CD8-positive, alpha-beta memory T cell (primary cell): ENCODE data around the gene NANP. TPM values are rescaled to one million over a fixed set of nuclear protein-coding genes. Genes with fewer than 3 reads are reported as not detected.
A peak's percentile ranks its signal among the peaks of the same experiment; 100 is the strongest.

ENCODE experiments used
- CTCF ChIA-PET: fragments of 350-600 bp; sonication (Branson Sonifier 250); formaldehyde crosslinking; loops from one replicate; lab custom pipeline; 2021; ENCODE audit warnings: antibody characterized with exemption; lab: Charles Lee
- POLR2A ChIA-PET: fragments of 350-600 bp; sonication (Branson Sonifier 250); formaldehyde crosslinking; loops from one replicate; lab custom pipeline; 2021; ENCODE audit warnings: antibody characterized with exemption; lab: Charles Lee
- DNase-seq, 5 donors: peaks; one replicate each; pipeline versions ENCODE4 v3.0.0 to v3.0.0-alpha.2; 2020 to 2022; ENCODE audit warnings: mixed read lengths in 1 of 5
- H3K27ac ChIP-seq: one replicate; pipeline ENCODE4 v1.7.0; 2013; ENCODE audit warnings: low read depth, mild to moderate bottlenecking, low read length, moderate library complexity
- H3K27me3 ChIP-seq: 2 replicates; pipeline ENCODE4 v1.7.0; 2013; ENCODE audit warnings: low read length, mild to moderate bottlenecking; ENCODE audit not compliant: insufficient read depth, poor library complexity, severe bottlenecking
- H3K36me3 ChIP-seq: 2 replicates; pipeline ENCODE4 v1.7.0; 2013; ENCODE audit warnings: mild to moderate bottlenecking, low read length, moderate library complexity; ENCODE audit not compliant: insufficient read depth
- H3K4me1 ChIP-seq: 2 replicates; pipeline ENCODE4 v1.7.0; 2013; ENCODE audit warnings: mild to moderate bottlenecking, low read length, moderate library complexity; ENCODE audit not compliant: insufficient read depth
- H3K4me3 ChIP-seq: 2 replicates; pipeline ENCODE4 v1.7.0; 2013; ENCODE audit warnings: mild to moderate bottlenecking, low read length
- H3K9me3 ChIP-seq: 2 replicates; pipeline ENCODE4 v1.7.0; 2013; ENCODE audit warnings: mild to moderate bottlenecking, low read length
- H3K27ac Mint-ChIP-seq, 8 donors: one replicate each; pipeline ENCODE4 v1.8.0; 2020 to 2021; ENCODE audit warnings: mixed read lengths in 8 of 8, mild to moderate bottlenecking in 6 of 8, inconsistent platforms in 3 of 8, moderate library complexity in 3 of 8
- H3K27me3 Mint-ChIP-seq, 2 donors: one replicate each; pipeline ENCODE4 v1.8.0; 2020 to 2021; ENCODE audit warnings: mixed read lengths in 2 of 2, mild to moderate bottlenecking in 1 of 2, moderate library complexity in 1 of 2
- H3K36me3 Mint-ChIP-seq, 3 donors: one replicate each; pipeline ENCODE4 v1.8.0; 2020 to 2021; ENCODE audit warnings: mixed read lengths in 3 of 3, inconsistent platforms in 1 of 3, mild to moderate bottlenecking in 1 of 3
- H3K4me1 Mint-ChIP-seq, 3 donors: one replicate each; pipeline ENCODE4 v1.8.0; 2020 to 2021; ENCODE audit warnings: mixed read lengths in 3 of 3, inconsistent platforms in 1 of 3, mild to moderate bottlenecking in 1 of 3
- H3K4me3 Mint-ChIP-seq, 7 donors: one replicate each; pipeline ENCODE4 v1.8.0; 2020 to 2021; ENCODE audit warnings: mixed read lengths in 7 of 7, mild to moderate bottlenecking in 6 of 7, moderate library complexity in 4 of 7, inconsistent platforms in 2 of 7
- H3K9me3 Mint-ChIP-seq, 5 donors: one replicate each; pipeline ENCODE4 v1.8.0; 2020 to 2022; ENCODE audit warnings: mixed read lengths in 5 of 5, mild to moderate bottlenecking in 3 of 5, moderate library complexity in 2 of 5, inconsistent platforms in 1 of 5
- polyA plus RNA-seq: library from polyadenylated mRNA; unstranded; fragments of 300-500 nt; fragmentation: Illumina TruSeq; gene quantifications from one replicate; pipeline ENCODE4 v1.2.3, GENCODE V29; 2021
- total RNA-seq, 2 experiments: library from RNA; stranded (reverse); gene quantifications; one replicate each; pipeline ENCODE4 v1.2.3, GENCODE V29; 2021

NANP gene
- total and polyA plus RNA-seq, 3 experiments from 2014 or later = 0.87 to 6.2 (median 5.4) TPM

DNA sequence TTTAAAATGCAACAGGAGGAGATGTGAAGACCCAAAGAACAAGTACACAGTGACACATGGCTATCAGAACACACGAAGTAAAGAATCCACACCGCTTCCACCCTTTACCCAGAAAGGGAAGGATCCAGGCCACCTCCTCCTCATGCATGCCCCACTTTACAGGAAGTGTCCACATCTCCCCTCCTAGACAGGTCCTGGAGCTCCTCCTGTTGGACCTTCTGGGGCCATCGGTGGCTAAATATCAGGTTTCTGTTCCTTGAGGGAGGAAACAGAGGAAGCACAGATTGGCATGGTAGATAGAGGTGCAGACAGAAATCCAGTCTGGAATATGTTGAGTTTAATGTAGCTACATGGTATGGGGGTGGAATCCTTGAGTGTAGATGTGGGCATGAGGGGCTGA, 49.4 kb downstream of the NANP start:
- Histone ChIP-seq H3K9me3 (no peaks in the 10 kb centered on the region), H3K27me3 (no peaks in the 10 kb centered on the region), H3K4me3 (no peak overlapping the region), H3K36me3 (no peaks in the 10 kb centered on the region), H3K27ac (no peak overlapping the region), H3K4me1 (no peaks in the 10 kb centered on the region)
- H3K27me3 Mint-ChIP-seq = peaks cover 4 to 5% of the 10 kb centered on the region in 2 donors
- peaks cover 0 to 3% (median 2%) of the 10 kb centered on the region in 3 donors for H3K36me3 Mint-ChIP-seq
- no peaks in the 10 kb centered on the region for H3K9me3 Mint-ChIP-seq
- no peaks in the 10 kb centered on the region for H3K4me1 Mint-ChIP-seq
- CTCF ChIA-PET = no interaction called here
- POLR2A ChIA-PET = no interaction called here
- no peak overlapping the region for H3K4me3 Mint-ChIP-seq
- H3K27ac Mint-ChIP-seq = peak overlapping the region in 1 of 8 donors; percentile 65
- DNase-seq = no peak

DNA sequence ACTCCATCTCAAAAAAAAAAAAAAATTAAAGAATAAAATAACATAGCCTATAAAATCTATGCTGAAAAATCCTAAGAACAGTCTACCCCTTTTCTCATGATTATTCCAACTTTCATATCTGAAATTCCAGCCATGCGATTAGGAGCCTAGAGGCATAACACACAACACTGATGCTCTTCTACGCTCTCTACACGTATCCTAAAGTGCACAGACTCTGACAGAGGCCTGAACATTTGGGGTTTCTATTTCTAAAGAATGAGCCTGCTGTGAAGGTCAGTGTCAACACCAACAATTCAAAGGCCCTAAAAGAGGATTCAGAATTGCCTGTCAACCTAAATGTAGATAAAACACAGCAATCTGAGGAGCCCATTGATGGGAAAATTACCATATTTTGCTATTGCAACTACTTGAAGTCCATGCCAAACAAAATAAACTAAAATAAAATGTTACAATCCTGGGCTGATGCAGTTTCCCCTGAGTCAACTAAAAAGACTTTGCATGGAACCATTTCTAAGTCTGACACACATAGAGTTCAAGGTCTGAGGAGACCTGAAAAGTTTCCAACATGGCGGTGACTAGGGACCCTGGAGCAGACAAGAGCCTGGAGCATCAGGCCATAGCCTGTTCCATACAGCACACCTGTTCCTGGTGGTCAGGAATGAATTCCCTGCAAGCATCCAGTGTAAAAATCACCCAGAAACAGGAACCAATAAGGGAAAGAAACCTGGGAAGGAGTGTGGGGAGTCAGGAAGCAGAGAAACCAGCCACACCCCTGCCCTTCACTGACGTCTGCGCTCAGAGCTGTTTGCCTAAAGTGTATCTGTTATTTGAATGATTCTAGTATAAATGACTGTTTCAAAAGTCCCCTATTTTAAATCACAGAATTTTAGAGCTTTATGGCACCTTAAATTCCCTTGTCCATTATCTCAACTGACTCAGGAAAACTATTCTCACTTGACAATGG, 50.2 kb downstream of the NANP start:
- Mint-ChIP-seq H3K27me3 (peaks cover 4 to 5% of the 10 kb centered on the region in 2 donors), H3K36me3 (peaks cover 0 to 3% (median 2%) of the 10 kb centered on the region in 3 donors), H3K4me1 (no peaks in the 10 kb centered on the region), H3K27ac (peak overlapping the region in 1 of 8 donors; percentile 65), H3K4me3 (no peak overlapping the region), H3K9me3 (no peaks in the 10 kb centered on the region)
- Histone ChIP-seq H3K27ac (no peak overlapping the region), H3K9me3 (no peaks in the 10 kb centered on the region), H3K36me3 (no peaks in the 10 kb centered on the region), H3K27me3 (no peaks in the 10 kb centered on the region), H3K4me3 (no peak overlapping the region), H3K4me1 (no peaks in the 10 kb centered on the region)
- no peak for DNase-seq
- ChIA-PET POLR2A (no interaction called here), CTCF (no interaction called here)

DNA sequence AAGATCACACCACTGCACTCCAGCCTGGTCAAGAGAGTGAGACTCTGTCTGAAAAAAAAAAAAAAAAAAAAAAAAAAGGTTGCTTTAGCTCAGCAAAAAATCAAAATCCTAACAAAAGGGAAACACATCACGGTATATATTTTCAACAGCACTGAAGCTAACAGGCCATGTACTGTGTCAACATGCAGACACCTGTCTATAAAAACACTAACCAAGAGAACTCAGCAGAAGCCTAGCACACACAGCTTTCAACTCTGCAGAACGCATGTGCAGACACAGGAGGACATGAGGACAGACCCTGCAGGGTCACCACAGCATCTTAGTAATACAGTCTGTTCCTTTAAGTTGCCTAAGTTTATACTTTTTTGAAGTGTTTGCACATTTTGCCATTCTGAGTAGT, 52.0 kb downstream of the NANP start:
- H3K4me3 ChIP-seq = no peak overlapping the region
- no peaks in the 10 kb centered on the region for H3K27me3 ChIP-seq
- no peaks in the 10 kb centered on the region for H3K9me3 Mint-ChIP-seq
- H3K9me3 ChIP-seq = no peaks in the 10 kb centered on the region
- no peaks in the 10 kb centered on the region for H3K4me1 ChIP-seq
- peaks cover 0 to 3% (median 2%) of the 10 kb centered on the region in 3 donors for H3K36me3 Mint-ChIP-seq
- H3K36me3 ChIP-seq = no peaks in the 10 kb centered on the region
- no peak overlapping the region for H3K4me3 Mint-ChIP-seq
- no peak overlapping the region for H3K27ac ChIP-seq
- ChIA-PET CTCF (no interaction called here), POLR2A (no interaction called here)
- H3K27ac Mint-ChIP-seq = no peak overlapping the region
- H3K4me1 Mint-ChIP-seq = no peaks in the 10 kb centered on the region
- DNase-seq = no peak
- H3K27me3 Mint-ChIP-seq = peaks cover 0 to 5% of the 10 kb centered on the region in 2 donors

DNA sequence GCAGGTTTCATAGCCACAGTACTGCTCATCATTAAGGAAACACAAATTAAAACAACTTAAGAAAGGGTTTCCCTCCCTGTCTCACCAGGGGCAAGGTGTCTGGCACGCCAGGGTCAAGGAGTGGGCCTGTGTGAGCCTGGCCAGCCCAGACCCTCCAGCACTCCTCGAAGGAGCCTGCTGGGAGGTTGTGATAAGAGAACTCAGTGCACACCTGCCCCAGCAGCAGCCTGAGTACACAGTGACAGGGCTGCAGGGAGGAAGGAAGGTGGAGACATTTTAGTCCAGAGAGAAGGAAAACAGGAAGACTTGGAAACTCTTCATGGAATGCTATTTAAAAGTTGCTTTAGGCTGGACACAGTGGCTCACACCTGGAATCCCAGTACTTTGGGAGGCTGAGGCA, 52.6 kb downstream of the NANP start:
- ChIA-PET POLR2A (no interaction called here), CTCF (no interaction called here)
- Mint-ChIP-seq H3K36me3 (peaks cover 0 to 3% (median 2%) of the 10 kb centered on the region in 3 donors), H3K4me3 (no peak overlapping the region), H3K27ac (peak overlapping the region in 1 of 8 donors; percentile 79), H3K27me3 (peaks cover 0 to 5% of the 10 kb centered on the region in 2 donors), H3K9me3 (no peaks in the 10 kb centered on the region), H3K4me1 (no peaks in the 10 kb centered on the region)
- H3K9me3 ChIP-seq = no peaks in the 10 kb centered on the region
- H3K4me1 ChIP-seq = no peaks in the 10 kb centered on the region
- no peaks in the 10 kb centered on the region for H3K27me3 ChIP-seq
- H3K4me3 ChIP-seq = no peak overlapping the region
- no peak overlapping the region for H3K27ac ChIP-seq
- no peak for DNase-seq
- H3K36me3 ChIP-seq = no peaks in the 10 kb centered on the region

DNA sequence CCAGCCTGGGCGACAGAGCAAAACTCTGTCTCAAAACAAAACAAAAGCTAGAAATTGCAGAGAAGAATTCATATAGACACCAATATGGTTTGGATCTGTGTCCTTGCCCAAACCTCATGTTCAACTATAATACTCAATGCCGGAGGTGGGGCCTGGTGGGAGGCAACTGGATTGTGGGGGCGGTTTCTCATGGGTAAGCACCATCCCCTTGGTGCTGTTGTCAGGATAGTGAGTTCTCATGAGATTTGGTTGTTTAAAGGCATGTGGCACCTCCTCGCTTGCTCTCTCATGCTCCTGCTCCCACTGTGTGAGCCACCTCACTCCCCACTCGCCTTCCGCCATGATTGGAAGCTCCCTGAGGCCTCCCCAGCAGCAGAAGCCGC, 53.7 kb downstream of the NANP start:
- Histone ChIP-seq H3K9me3 (no peaks in the 10 kb centered on the region), H3K27me3 (no peaks in the 10 kb centered on the region), H3K36me3 (no peaks in the 10 kb centered on the region), H3K4me3 (no peak overlapping the region), H3K4me1 (no peaks in the 10 kb centered on the region), H3K27ac (no peak overlapping the region)
- peak overlapping the region in 1 of 8 donors; percentile 20 for H3K27ac Mint-ChIP-seq
- no peaks in the 10 kb centered on the region for H3K4me1 Mint-ChIP-seq
- peaks cover 0 to 2% (median 0%) of the 10 kb centered on the region in 3 donors for H3K36me3 Mint-ChIP-seq
- no peak overlapping the region for H3K4me3 Mint-ChIP-seq
- H3K9me3 Mint-ChIP-seq = no peaks in the 10 kb centered on the region
- DNase-seq = no peak
- H3K27me3 Mint-ChIP-seq = peaks cover 0 to 5% of the 10 kb centered on the region in 2 donors
- POLR2A ChIA-PET = interaction anchor here (0.6 kb wide), 1 partner anchor 243 kb away, joined by 3 read pairs; no protein-coding TSS in a partner anchor
- CTCF ChIA-PET = no interaction called here

DNA sequence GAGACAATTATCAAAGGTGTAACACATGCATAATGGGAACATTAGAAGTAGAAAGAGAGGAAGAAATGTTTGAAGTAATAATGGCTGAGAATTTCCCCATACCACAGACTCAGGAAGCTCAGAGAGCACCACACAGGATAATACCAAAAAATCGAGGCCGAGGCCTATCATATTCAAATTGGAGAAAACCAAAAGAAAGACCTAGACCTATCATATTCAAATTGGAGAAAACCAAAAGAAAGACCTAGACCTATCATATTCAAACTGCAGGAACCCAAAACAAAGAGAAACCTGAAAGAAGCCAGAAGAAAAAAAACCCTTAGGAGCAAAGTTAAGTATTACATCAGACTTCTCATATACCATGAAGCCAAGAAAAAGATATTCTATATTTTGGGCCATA, 56.5 kb downstream of the NANP start:
- Mint-ChIP-seq H3K27me3 (no peaks in the 10 kb centered on the region), H3K36me3 (peaks cover 0 to 7% (median under 1%) of the 10 kb centered on the region in 3 donors), H3K4me3 (no peak overlapping the region), H3K27ac (no peak overlapping the region), H3K9me3 (peaks cover 0 to 5% (median 2%) of the 10 kb centered on the region in 5 donors), H3K4me1 (no peaks in the 10 kb centered on the region)
- H3K4me3 ChIP-seq = no peak overlapping the region
- no peak for DNase-seq
- no peaks in the 10 kb centered on the region for H3K27me3 ChIP-seq
- H3K27ac ChIP-seq = no peak overlapping the region
- CTCF ChIA-PET = no interaction called here
- POLR2A ChIA-PET = no interaction called here
- no peaks in the 10 kb centered on the region for H3K36me3 ChIP-seq
- H3K4me1 ChIP-seq = no peaks in the 10 kb centered on the region
- no peaks in the 10 kb centered on the region for H3K9me3 ChIP-seq

DNA sequence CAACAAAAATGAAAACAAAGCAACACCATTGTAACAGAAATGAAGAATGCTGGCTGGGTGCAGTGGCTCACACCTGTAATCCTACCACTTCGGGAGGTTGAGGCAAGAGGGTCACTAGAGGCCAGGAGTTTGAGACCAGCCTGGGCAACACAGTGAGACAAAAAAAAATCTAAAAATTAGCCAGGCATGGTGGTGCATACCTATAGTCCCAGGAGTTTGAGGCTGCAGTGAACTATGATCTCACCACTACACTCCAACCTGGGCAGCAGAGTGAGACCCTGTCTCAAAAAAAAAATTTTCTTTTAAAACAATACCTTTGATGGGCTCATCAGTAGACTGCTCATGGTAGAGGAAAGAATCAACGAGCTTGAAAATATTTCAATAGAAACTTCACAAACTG, 57.0 kb downstream of the NANP start:
- Histone ChIP-seq H3K27ac (no peak overlapping the region), H3K27me3 (no peaks in the 10 kb centered on the region), H3K4me3 (no peak overlapping the region), H3K4me1 (no peaks in the 10 kb centered on the region), H3K9me3 (no peaks in the 10 kb centered on the region), H3K36me3 (no peaks in the 10 kb centered on the region)
- no peak for DNase-seq
- peaks cover 0 to 7% (median 0%) of the 10 kb centered on the region in 3 donors for H3K36me3 Mint-ChIP-seq
- peaks cover 0 to 5% (median 2%) of the 10 kb centered on the region in 5 donors for H3K9me3 Mint-ChIP-seq
- POLR2A ChIA-PET = no interaction called here
- H3K4me1 Mint-ChIP-seq = no peaks in the 10 kb centered on the region
- CTCF ChIA-PET = no interaction called here
- H3K4me3 Mint-ChIP-seq = no peak overlapping the region
- H3K27me3 Mint-ChIP-seq = no peaks in the 10 kb centered on the region
- no peak overlapping the region for H3K27ac Mint-ChIP-seq

DNA sequence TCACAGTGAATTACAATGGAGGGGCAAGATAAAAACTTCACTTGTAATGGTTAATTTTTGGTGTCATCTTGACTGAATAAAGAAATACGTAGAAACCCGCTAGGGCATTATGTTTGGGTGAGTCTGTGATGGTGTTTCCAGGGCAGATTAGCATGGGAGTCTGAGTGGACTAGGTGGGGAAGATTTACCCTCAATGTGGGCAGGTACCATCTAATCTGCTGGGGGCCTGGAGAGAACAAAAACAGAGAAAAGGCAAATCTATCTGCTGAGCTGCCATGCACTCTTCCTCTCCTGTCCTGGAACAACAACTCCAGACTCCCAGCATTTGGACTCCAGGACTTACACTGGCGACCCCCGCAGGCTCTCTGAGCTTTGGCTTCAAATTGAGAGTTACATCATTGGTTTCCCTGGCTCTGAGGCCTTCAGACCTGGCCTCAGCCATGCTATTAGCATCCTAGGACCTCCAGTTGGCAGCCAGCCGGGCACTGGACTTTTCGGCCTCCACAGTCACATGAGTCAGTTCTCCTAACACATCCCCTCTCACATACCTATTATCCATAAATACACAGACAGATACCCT, 58.1 kb downstream of the NANP start:
- Mint-ChIP-seq H3K36me3 (peaks cover 0 to 7% (median 0%) of the 10 kb centered on the region in 3 donors), H3K27ac (peak overlapping the region in 1 of 8 donors; percentile 12), H3K4me3 (no peak overlapping the region), H3K27me3 (no peaks in the 10 kb centered on the region), H3K9me3 (peaks cover 1 to 5% (median 2%) of the 10 kb centered on the region in 5 donors), H3K4me1 (no peaks in the 10 kb centered on the region)
- H3K9me3 ChIP-seq = no peaks in the 10 kb centered on the region
- CTCF ChIA-PET = no interaction called here
- H3K4me1 ChIP-seq = no peaks in the 10 kb centered on the region
- POLR2A ChIA-PET = no interaction called here
- no peaks in the 10 kb centered on the region for H3K36me3 ChIP-seq
- no peak overlapping the region for H3K27ac ChIP-seq
- H3K4me3 ChIP-seq = no peak overlapping the region
- no peaks in the 10 kb centered on the region for H3K27me3 ChIP-seq
- no peak for DNase-seq
